ENCODE measurements around the gene RRBP1.
"Not testable (repeated sequence)": the region's sequence is repeated elsewhere in the genome, so short reads cannot be mapped to it uniquely, and the experiment has no call there.

RRBP1 gene

DNA sequence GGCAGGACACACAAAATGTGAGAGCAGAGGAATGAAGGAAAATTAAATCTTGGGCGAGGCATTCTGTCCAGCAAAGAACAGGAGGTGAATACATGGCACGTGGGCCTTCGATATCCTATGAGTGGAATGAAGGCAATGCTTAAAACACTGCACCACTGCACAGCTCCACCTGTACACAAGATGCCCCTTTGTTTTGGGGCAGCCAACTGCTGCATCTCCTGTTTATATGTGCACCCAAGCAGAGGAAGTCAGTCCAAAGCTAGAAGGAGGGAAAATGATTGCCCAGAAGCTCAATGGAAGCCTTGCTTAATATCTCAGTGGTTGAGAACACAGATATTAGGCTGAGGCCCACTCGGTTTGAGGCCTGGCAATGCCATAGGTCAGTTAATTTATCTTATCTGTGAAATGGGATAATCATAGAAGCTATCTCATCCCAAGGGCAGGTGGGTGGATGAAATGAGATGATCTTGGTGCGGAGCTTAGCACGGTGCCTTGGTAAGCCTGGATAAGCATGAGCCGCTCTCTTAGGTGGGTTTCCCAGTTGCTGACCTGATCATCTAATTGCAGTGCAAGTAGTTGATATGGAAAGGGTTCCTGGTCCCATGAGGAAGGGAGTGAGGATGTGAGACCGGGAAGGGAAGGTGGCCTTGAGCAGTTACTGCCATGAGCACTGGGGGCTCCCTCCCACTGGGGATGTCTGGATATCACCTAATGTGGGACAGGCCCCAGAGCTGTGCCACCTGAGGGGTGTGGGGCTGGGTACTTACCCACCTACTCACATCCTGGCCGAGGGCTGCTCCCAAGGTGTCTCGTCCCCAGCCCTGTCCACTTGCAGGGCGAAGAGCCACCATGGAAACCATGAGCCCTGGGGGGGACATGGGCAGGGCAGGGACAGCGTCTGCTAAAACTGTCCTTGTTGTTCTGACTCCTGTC is 27.6 kb upstream of the RRBP1 start:
- DNase-seq = no peak
- intact Hi-C loops (cut with DNase I) = no loop called here

GRCh38 chr20:17708675-17709360 is 26.8 kb upstream of the RRBP1 start:
- DNase-seq = no peak
- intact Hi-C loops (cut with DNase I) = no loop called here

GRCh38 chr20:17707951-17708350 is 25.9 kb upstream of the RRBP1 start:
- intact Hi-C loops (cut with DNase I) = not testable (repeated sequence)
- DNase-seq = peak in 1 of 10 donors; percentile 2

DNA sequence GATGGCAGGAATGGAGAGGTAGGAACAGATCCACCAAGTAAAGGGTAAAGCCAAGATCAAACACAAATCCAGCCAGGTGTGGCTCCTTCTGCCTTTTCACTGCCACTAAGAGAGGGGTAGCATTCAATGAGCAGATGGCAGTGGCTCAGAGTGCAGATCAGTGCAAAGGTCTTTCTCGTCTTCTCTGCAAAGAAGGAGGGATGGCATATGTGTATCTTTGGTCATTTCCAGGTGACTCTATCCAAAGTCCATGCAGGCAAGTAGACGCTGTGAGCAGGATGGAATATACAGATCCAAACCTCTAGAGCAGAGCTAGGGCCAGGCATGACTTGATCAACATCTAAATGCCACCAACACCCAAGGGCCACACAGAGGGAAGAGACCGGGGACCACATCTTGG is 24.6 kb upstream of the RRBP1 start:
- intact Hi-C loops (cut with DNase I) = no loop called here
- DNase-seq = no peak

- DNase-seq = peak in 1 of 10 donors; percentile 29
- intact Hi-C loops (cut with DNase I) = no loop called here
Measured at GRCh38 chr20:17705916-17706315, 23.9 kb upstream of the RRBP1 start.

DNA sequence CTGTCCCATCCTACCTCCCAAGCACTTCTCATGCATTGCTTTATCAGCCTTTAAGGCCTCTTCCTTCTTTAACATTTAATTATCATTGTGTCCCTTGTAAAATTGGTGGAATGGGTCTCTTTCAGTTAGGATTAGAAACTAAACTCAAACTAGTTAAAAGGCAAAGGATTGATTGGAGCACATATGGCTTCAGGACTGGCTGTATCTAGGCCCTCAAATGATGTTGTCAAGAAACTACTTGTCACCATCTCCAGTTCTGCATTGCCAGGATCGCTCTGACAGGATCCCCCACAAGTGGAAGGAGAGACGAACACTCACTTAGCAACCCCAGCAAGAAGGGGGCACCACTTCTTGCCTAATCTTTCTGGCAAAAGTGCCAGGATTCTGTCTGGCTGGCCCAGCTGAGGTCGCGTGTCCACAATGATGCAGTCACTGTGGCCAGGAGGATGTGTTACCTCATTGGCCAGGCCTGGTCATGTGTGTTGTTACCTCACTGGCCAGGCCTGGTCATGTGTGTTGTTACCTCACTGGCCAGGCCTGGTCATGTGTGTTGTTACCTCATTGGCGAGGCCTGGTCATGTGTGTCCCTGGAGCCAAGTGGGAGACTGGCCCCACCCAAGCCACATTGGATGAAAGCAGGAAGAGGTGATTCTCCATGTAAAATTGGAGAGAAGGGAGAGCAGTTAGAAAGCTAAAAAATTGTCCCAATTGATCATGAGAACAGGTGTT is 22.7 kb upstream of the RRBP1 start:
- intact Hi-C loops (cut with DNase I) = no loop called here

DNA sequence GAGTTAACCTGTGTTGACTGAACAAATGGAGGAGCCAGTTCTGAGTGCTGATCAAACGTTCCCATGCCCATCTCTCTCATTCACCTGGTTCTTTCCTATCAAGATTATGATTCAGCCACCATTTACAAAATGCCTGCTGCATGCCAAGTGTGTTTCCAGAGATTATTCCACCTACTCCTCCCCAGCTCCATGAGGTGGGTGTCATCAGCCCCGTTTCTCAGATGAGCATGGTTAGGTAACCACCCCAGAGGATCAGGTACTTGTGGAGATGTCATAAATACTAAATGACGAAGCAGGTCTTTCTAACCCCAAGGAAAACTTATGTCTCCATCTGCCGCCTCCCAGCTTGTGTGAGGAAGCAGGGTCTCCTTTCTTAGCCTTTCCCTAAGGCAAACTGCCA is 19.8 kb upstream of the RRBP1 start:
- intact Hi-C loops (cut with DNase I) = no loop called here
- DNase-seq = no peak

More for the DNA sequence above, 22.7 kb upstream of the RRBP1 start:
- DNase-seq = peak in 1 of 10 donors; percentile 38

DNA sequence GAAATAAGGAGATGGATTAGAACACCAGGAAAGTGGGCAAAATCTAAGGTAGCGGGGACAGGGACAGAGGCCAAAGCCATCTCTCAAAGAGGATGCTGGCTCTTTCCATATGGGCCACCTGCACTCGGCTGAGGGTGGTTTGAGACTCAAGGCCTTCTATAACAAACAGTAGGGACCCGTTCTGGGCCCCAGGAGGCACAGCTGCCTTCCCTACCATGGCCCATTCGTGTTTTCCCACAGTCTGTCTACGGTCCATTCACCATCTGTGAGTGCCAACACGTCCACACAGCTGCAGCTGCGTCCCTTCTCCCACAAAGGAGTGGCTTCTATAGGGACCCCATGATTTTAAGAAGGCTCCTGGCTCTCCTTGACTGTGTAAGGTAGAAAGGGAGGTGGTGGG is 18.6 kb upstream of the RRBP1 start:
- no peak for DNase-seq
- intact Hi-C loops (cut with DNase I) = no loop called here

DNA sequence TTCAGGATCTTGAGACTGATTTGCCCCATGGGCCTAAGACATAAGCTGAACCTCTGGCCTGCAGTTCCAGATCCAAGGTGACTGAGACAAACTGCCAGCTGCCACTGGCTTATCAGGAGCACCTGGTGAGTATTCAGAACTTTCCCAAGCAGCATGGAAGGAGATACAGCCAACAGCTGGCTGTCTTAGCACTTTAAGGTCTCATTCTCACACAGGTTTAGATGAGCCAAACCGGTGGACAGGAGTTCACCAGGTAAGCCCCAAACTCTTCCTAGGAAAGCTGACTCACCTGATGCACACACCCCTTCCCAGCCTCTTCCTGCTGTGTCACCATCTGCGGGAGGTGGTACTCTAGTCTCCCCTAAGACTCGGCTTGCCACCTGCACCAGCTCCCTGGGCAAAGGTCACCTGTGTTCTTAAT is 17.9 kb upstream of the RRBP1 start, which contains the start of gene BANF2:
TSS of gene BANF2 (plus strand) at position 36 of the 421 bp plus-strand sequence. CDS start 25,060 bp downstream, outside the sequence.
- intact Hi-C loops (cut with DNase I) = no loop called here
- no peak for DNase-seq

DNA sequence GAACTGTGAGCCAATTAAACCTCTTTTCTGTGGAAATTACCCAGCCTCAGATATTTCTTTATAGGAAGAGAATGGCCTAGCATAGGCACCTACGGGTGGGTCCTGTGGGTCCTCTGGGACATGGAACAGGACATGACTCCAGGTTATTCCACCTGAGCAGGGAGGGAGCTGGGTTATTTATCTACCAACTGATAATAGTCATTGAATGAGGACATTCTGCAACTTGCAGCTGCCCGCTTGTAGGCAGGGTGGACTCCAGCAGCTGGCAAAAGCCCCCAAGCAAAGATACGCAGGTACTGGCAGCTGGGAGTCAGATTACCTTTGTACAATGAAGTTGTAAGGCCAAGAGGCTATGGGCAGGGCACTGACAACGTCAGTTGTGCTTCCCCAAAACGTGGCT is 16.3 kb upstream of the RRBP1 start:
- DNase-seq = no peak
- intact Hi-C loops (cut with DNase I) = no loop called here

DNA sequence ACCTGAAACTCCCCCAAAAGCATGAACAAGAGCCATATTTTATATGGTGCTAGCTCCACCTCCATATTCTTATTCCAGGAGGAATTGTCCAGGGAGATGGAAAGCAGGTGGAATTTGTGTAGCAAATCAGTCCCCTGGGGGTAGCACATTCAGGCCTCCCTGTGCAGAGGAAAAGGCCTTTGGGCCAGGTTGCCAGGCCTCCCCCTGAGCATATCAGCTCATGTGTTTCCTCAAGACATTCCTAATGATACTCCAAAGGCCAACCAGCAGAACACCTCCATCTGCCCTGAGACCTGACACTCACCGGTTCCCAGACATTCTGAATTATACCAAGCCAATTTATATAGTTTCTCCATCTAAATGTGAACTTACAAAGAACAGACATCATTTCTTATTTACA is 15.1 kb upstream of the RRBP1 start:
- DNase-seq = no peak
- intact Hi-C loops (cut with DNase I) = no loop called here

GRCh38 chr20:17696287-17696686 is 14.2 kb upstream of the RRBP1 start:
- intact Hi-C loops (cut with DNase I) = no loop called here
- DNase-seq = no peak

- intact Hi-C loops (cut with DNase I) = no loop called here
- DNase-seq = no peak
Measured at GRCh38 chr20:17694767-17695166, 12.7 kb upstream of the RRBP1 start.

- DNase-seq = no peak
- intact Hi-C loops (cut with DNase I) = no loop called here
Measured at GRCh38 chr20:17693444-17694001, 11.5 kb upstream of the RRBP1 start.

- DNase-seq = no peak
- intact Hi-C loops (cut with DNase I) = no loop called here
Measured at GRCh38 chr20:17691758-17692157, 9.7 kb upstream of the RRBP1 start.

- intact Hi-C loops (cut with DNase I) = no loop called here
- no peak for DNase-seq
Measured at GRCh38 chr20:17690144-17690543, 8.1 kb upstream of the RRBP1 start.

DNA sequence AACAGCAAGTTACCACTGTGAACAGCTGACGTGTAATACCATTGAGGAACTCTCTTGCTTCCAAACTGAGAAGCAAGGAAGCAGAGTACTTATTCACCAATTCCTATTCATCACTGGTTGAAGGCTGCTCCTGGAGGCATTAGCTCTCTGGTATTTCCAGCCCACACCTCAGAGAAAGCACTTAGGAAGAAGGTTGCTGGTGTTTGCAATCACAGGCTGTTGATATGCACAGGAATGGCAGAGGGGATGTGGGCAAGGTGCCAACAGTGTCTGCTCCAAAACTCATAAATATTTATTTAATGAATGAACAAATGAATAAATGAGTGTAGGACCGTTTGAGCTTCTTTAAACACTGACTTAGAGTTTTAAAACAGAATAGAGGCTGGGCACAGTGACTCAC is 6.9 kb upstream of the RRBP1 start:
- no peak for DNase-seq
- intact Hi-C loops (cut with DNase I) = loop anchor here (10.0 kb wide), 2 partner anchors 276 to 306 kb away; partner anchors contain the start of genes MGME1 and SNX5

GRCh38 chr20:17687800-17688199 is 5.8 kb upstream of the RRBP1 start:
- intact Hi-C loops (cut with DNase I) = loop anchor here (10.0 kb wide), 2 partner anchors 277 to 307 kb away; partner anchors contain the start of genes MGME1 and SNX5
- no peak for DNase-seq

GRCh38 chr20:17685168-17685567 is 3.1 kb upstream of the RRBP1 start:
- DNase-seq = no peak
- intact Hi-C loops (cut with DNase I) = loop anchor here (10.0 kb wide), 2 partner anchors 280 to 310 kb away; partner anchors contain the start of genes MGME1 and SNX5
